ENCODE data around the gene NUP210. TPM values are rescaled to one million over a fixed set of nuclear protein-coding genes. Genes with fewer than 3 reads are reported as not detected.

The NUP210 gene
- total RNA-seq, result 100 to 1,000 TPM; 148 TPM

DNA sequence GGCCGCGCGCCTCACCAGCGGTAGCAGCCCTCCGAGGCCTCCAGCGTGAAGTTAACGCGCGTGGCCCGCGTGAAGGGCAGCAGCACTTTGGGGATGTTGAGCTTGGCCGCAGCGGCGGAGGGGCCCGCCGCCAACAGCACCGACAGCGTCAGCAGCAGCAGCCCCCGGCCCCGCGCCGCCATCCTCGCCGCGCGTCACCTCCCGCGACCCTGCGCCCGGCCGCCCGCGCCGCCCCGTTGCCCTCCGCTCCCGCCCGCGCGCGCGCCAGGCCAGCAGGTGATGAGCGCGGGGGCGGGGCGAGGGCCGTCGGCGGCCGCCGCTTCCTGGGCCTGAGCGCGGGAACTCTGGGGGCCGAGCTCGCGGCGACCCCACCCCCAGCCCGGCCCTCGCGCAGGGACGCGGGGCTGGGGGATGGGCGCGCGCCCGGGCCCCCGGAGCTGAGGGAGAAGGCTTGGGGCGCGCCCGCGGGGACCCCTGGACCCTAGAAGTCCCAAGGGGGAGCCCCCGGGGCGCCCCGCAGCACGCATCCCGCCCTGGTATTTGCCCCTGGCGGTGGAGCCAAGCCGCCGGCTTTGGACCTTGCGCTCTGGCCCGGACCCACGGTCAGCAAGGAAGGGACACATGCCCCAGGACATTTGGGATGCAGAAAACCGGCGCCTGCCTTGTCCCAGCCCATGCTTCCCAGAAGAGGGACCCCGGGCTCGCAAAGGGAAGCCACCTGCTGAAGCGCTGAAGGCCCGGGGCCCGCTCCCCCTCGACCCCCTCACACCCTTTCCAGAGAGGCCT, at the start of gene NUP210:
NUP210 (minus strand) TSS at position 278 of the 786 bp plus-strand sequence; CDS start at position 182, 96 bp downstream.
- intact Hi-C loops (cut with micrococcal nuclease), result loop anchor here (1.0 to 10.0 kb wide), 6 partner anchors 8 to 1775 kb away; partner anchors contain the start of genes HDAC11, LSM3, RAF1 and VGLL4

DNA sequence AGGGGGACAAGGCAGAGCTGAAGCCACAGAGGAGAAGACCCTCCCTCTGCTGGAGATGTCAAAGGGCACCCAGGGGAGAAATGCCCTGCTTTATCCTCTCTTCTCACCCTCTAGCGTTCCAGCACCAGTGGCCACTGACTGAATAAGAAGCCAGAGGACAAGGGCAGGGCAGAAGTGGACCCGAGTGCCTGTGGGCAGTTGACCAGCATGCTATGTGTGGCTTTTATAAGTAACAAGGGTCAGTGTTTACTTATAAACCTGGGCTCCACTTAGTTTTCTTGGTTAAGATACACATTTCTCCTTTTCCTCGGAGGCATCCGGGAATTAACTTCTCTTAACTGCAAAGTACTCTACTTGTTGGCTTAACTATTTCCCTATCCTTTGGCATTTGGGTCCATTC, 46.7 kb upstream of the NUP210 start:
- H3K4me3 Mint-ChIP-seq, result no peak overlapping the region
- intact Hi-C loops (cut with micrococcal nuclease), result no loop called here

More for the DNA sequence above, at the start of gene NUP210:
- Mint-ChIP-seq H3K4me1 (ENCODE audit: low read depth) (peaks cover 70% of the 10 kb centered on the region), H3K27me3 (ENCODE audit: low read depth) (no peaks in the 10 kb centered on the region), H3K4me3 (peak within 1 kb of the TSS; percentile 93), H3K27ac (peak within 1 kb of the TSS; percentile 98), H3K36me3 (ENCODE audit: low read depth) (peaks cover 35% of the 10 kb centered on the region), H3K9me3 (no peaks in the 10 kb centered on the region)
- CTCF ChIA-PET, result interaction anchor here (6.8 kb wide), 1 partner anchor 32 kb away, joined by 72 read pairs; no protein-coding TSS in a partner anchor
- DNase-seq, result peak; percentile 68

DNA sequence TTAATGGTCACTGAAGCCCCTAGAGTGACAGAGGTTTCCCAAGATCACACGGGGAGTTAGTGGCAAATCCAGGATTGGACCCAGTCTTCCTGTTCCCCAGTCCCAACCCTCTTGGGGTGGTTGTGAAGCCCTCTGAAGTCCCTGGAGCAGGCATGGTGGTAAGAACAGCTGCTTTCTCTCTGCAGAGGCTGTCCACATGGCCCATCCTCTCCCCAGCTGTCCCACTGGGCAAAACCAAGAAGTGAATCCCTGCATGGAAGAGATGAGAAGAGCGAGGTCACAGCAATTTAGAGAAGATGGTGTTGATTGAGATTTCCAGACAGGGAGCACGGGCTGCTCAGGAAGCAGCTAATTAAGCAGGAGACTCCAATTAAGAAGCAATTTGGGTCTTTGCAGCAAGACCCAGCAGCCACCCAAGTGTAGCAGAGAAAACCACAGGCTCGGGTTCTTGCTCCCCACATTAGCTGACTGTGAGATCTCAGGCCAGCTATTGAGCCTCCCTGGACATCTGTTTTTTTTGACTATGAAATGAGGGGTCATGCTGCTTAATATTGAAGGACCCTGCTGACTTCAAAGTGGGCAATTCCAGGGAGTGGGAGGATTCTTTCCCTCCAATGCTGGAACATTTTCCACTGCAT, 45.2 kb upstream of the NUP210 start:
- Mint-ChIP-seq H3K27me3 (ENCODE audit: low read depth) (no peaks in the 10 kb centered on the region), H3K27ac (no peak overlapping the region), H3K9me3 (no peaks in the 10 kb centered on the region), H3K4me3 (no peak overlapping the region), H3K36me3 (ENCODE audit: low read depth) (no peaks in the 10 kb centered on the region), H3K4me1 (ENCODE audit: low read depth) (peaks cover 3% of the 10 kb centered on the region)
- CTCF ChIA-PET, result no interaction called here
- no peak for DNase-seq
- intact Hi-C loops (cut with micrococcal nuclease), result no loop called here

More for the DNA sequence above, 46.7 kb upstream of the NUP210 start:
- CTCF ChIA-PET, result interaction anchor here (0.6 to 2.6 kb wide), 3 partner anchors 14 to 730 kb away, joined by 3 to 7 read pairs (median 6); no protein-coding TSS in a partner anchor
- Mint-ChIP-seq H3K9me3 (no peaks in the 10 kb centered on the region), H3K27ac (no peak overlapping the region), H3K36me3 (ENCODE audit: low read depth) (no peaks in the 10 kb centered on the region), H3K27me3 (ENCODE audit: low read depth) (no peaks in the 10 kb centered on the region), H3K4me1 (ENCODE audit: low read depth) (no peaks in the 10 kb centered on the region)
- no peak for DNase-seq

DNA sequence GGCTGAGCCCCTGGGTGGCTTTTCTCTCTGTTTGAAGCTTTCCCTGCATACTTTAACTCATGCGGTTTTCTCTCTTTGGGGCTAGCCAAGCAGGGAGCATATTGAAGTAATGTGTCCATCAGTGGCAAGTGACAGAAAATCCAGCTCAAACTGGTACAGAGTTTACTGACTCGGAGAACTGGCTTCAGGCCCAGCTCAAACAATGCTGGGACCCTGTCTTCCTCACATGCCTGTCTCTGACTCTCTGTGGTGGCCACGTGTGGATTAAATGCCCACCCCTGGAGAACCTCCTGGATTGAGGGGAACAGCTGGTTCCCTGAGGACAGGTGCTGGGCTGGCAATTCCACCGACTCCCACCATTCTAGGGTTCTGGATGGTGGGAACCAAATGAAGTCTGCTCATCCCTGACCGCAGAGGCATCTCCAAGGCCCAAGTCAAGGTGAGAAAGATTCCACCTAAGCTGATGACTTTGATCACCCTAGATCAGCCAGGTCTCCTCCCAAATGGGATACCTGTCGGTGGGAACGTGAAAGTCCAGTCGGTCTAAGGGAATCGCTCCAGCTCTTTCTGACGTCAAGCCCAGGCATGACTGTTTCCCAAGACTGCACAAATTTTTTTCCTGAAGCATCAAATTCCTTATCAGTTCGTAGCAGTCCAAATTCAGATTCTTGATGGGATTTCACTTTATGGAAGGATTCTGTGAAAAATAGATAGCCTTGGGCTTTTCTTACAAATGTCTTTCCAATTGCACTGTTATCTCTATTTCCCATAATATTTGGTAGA, 43.7 kb upstream of the NUP210 start:
- Mint-ChIP-seq H3K4me1 (ENCODE audit: low read depth) (peaks cover 3% of the 10 kb centered on the region), H3K36me3 (ENCODE audit: low read depth) (no peaks in the 10 kb centered on the region), H3K27me3 (ENCODE audit: low read depth) (no peaks in the 10 kb centered on the region), H3K4me3 (no peak overlapping the region), H3K27ac (no peak overlapping the region), H3K9me3 (no peaks in the 10 kb centered on the region)
- no peak for DNase-seq
- intact Hi-C loops (cut with micrococcal nuclease), result no loop called here
- CTCF ChIA-PET, result interaction anchor here (0.6 to 2.7 kb wide), 5 partner anchors 7 to 372 kb away, joined by 3 to 15 read pairs (median 4); partner anchors contain the start of gene HDAC11

DNA sequence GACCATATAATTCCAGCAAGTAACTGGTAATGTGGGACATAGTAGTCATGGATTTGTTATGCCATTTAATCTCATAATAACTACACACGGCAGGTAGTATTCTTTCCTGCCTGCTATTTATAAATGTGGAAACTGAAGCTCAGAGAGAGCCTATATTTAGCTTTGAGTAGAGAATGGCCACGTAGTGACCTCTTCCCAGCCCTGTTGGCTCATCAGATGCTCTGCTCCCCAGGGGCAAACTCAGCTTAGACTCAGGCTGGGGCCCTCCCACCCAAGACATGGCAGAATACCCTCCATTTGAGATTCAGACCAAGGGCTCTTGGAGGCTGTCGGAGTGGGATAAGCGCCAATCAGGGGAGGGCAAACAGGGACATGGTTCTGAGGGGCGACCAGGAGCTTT, 42.7 kb upstream of the NUP210 start:
- Mint-ChIP-seq H3K27ac (no peak overlapping the region), H3K9me3 (no peaks in the 10 kb centered on the region), H3K27me3 (ENCODE audit: low read depth) (no peaks in the 10 kb centered on the region), H3K4me1 (ENCODE audit: low read depth) (peaks cover 3% of the 10 kb centered on the region), H3K36me3 (ENCODE audit: low read depth) (no peaks in the 10 kb centered on the region), H3K4me3 (no peak overlapping the region)
- intact Hi-C loops (cut with micrococcal nuclease), result no loop called here
- DNase-seq, result no peak
- CTCF ChIA-PET, result interaction anchor here (0.7 to 2.7 kb wide), 8 partner anchors 8 to 371 kb away, joined by 3 to 15 read pairs (median 4); partner anchors contain the start of gene HDAC11

DNA sequence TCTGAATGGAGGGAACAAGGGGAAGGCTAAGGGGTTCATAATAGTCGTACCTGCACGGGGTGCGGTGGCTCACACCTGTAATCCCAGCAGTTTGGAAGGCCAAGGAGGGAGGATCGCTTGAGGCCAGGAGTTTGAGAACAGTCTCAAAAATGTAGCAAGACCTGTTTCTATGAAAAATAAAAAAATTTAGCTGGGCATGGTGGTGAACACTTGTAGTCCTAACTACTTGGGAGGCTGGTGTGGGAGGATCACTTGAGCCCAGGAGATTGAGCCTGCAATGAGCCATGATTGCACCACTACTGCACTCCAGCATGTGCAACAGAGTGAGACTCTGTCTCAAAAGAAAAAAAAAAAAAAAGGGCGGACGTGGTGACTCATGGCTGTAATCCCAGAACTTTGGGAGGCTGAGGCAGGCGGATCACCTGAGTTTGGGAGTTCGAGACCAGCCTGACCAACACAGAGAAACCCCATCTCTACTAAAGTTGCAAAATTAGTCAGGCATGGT, 42.1 kb upstream of the NUP210 start:
- H3K36me3 Mint-ChIP-seq (ENCODE audit: low read depth), result no peaks in the 10 kb centered on the region
- H3K27ac Mint-ChIP-seq, result no peak overlapping the region
- CTCF ChIA-PET, result interaction anchor here (0.6 to 2.7 kb wide), 17 partner anchors 9 to 370 kb away, joined by 3 to 20 read pairs (median 4); no protein-coding TSS in a partner anchor
- H3K9me3 Mint-ChIP-seq, result no peaks in the 10 kb centered on the region
- intact Hi-C loops (cut with micrococcal nuclease), result no loop called here
- no peak overlapping the region for H3K4me3 Mint-ChIP-seq
- DNase-seq, result no peak
- peaks cover 3% of the 10 kb centered on the region for H3K4me1 Mint-ChIP-seq (ENCODE audit: low read depth)
- H3K27me3 Mint-ChIP-seq (ENCODE audit: low read depth), result no peaks in the 10 kb centered on the region

DNA sequence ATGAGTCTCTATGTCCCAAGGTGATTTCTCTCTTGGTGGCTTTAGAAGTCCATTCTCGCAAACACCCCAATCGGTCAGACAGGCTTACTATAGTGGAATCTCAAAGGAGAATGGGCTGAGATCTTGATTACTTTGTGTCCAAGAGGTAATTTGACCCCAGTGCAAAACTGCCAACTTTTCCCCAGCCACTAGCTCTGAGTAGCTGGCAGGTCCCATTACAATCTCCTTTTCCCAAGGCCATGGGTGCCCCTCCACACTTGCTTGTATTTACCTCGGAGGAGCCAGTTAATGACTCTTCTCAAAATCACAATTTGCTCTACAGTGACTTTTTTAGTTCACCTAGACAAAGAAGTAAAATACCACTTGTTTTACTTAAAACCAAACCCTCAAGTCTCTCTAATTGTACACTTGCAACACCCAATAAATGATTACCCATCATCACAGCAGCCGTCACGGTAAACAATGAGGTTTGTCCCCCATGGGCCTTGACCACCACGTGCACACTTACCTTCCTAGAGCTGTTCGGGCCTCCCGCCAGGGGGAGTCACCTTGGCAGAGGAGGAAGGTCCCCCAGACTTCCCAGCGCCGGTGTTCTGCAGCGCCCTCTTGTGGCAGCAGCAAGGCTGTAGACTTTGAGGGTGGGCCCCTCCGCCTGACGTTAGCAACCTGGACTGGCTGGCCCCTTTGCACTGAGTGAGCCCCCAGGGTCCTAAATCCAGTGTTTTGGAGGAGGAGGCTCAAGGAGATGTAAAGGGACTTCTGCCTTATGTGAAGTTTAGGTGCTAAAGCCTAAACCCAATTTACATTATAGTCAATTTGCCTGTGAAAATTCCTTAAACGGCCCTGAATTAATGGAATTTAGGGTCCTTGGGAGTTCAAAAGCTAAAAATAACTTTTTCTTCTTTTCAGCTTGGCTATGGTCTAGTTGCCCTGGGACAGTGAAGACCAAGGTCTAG, 41.3 kb upstream of the NUP210 start:
- H3K9me3 Mint-ChIP-seq, result no peaks in the 10 kb centered on the region

DNA sequence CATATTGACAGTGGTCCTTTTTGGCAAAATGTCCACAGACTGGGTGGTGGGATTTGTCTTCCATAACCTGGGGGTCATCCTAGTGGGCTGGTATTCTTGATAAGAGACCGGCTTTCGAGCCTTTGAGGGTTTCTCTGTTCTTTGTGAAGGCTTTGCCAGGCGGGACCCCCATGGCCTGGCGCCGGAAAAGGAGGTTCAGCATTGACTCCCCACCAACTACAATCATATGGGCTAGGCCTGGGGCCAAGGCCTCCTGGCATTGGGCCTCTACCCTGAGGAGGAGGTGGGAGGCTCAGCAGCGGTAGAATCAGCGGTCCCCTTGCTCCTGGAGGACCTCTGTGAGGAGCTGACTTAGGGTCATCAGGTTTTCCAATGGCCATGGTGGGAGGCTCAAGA, 40.2 kb upstream of the NUP210 start:
- Mint-ChIP-seq H3K4me1 (ENCODE audit: low read depth) (peaks cover 3% of the 10 kb centered on the region), H3K36me3 (ENCODE audit: low read depth) (no peaks in the 10 kb centered on the region), H3K9me3 (no peaks in the 10 kb centered on the region), H3K27ac (no peak overlapping the region), H3K4me3 (no peak overlapping the region), H3K27me3 (ENCODE audit: low read depth) (no peaks in the 10 kb centered on the region)
- DNase-seq, result no peak
- CTCF ChIA-PET, result interaction anchor here (0.6 to 2.6 kb wide), 8 partner anchors 8 to 379 kb away, joined by 3 to 20 read pairs (median 6); no protein-coding TSS in a partner anchor
- intact Hi-C loops (cut with micrococcal nuclease), result no loop called here

More for the DNA sequence above, 41.3 kb upstream of the NUP210 start:
- Mint-ChIP-seq H3K4me1 (ENCODE audit: low read depth) (peaks cover 3% of the 10 kb centered on the region), H3K36me3 (ENCODE audit: low read depth) (no peaks in the 10 kb centered on the region), H3K27ac (no peak overlapping the region), H3K27me3 (ENCODE audit: low read depth) (no peaks in the 10 kb centered on the region), H3K4me3 (no peak overlapping the region)
- intact Hi-C loops (cut with micrococcal nuclease), result loop anchor here (1.0 kb wide), 1 partner anchor 369 kb away; no protein-coding TSS in a partner anchor
- DNase-seq, result peak; percentile 85
- CTCF ChIA-PET, result interaction anchor here (0.6 to 2.6 kb wide), 21 partner anchors 8 to 938 kb away, joined by 3 to 20 read pairs (median 4); no protein-coding TSS in a partner anchor

DNA sequence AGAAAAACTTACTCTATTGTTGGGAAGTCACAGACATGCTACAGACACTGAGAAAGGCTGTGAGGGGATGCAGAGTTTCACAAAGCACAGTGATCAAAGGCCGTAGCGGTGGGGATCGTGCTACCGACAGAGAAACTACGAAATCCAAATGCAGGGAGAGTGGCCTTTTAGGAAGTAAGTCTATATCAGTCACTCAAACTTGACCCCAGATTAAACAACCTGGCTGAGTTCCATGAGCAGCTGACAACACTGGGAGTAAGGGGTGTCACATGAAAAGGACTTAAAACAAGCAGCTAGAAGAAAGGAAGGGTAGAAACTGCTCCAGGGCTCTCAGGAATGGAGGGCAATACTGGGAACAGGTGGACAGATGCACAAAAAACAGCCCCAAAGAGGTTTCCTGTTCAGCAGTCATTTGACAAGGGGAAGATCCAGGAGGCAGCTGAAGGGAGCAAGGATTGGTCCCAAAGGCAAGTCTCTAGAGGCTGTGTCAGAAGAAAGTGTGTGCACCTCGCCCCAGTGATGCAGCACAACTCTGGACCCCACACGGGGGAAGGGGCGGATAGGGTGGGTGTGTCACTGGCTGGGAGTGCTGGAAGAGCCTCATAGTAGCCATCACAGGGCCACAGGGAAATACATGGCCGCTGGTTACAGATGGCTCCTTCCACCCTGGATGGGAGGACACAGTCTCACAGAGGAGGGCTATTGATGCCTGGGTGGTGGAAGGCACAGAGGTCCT, 39.7 kb upstream of the NUP210 start:
- no peak overlapping the region for H3K4me3 Mint-ChIP-seq
- no peaks in the 10 kb centered on the region for H3K36me3 Mint-ChIP-seq (ENCODE audit: low read depth)
- no peaks in the 10 kb centered on the region for H3K9me3 Mint-ChIP-seq
- H3K4me1 Mint-ChIP-seq (ENCODE audit: low read depth), result peaks cover 3% of the 10 kb centered on the region
- H3K27me3 Mint-ChIP-seq (ENCODE audit: low read depth), result no peaks in the 10 kb centered on the region
- no peak overlapping the region for H3K27ac Mint-ChIP-seq
- intact Hi-C loops (cut with micrococcal nuclease), result no loop called here
- no peak for DNase-seq
- CTCF ChIA-PET, result interaction anchor here (0.7 to 2.4 kb wide), 2 partner anchors 31 to 368 kb away, joined by 3 to 20 read pairs; no protein-coding TSS in a partner anchor

DNA sequence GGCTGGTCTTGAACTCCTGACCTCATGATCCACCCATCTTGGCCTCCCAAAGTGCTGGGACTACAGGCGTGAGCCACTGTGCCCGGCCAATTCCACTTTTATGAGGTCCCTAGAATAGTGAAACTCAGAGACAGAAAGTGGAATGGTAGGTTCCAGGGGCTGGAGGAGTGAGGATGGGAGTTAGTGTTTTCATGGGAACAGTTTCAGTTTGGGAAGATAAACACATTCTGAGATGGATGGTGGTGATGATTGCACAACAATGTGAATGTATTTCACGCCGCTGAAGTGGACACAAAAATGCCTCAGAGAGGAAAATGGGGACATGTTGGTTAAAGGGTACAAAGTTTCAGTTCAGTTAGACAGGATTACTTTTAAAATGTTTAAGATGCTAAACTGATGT, 37.5 kb upstream of the NUP210 start:
- H3K36me3 Mint-ChIP-seq (ENCODE audit: low read depth), result no peaks in the 10 kb centered on the region
- H3K27me3 Mint-ChIP-seq (ENCODE audit: low read depth), result no peaks in the 10 kb centered on the region
- CTCF ChIA-PET, result interaction anchor here (1.0 kb wide), 1 partner anchor 67 kb away, joined by 3 read pairs; no protein-coding TSS in a partner anchor
- H3K4me1 Mint-ChIP-seq (ENCODE audit: low read depth), result peaks cover 6% of the 10 kb centered on the region
- no peak overlapping the region for H3K27ac Mint-ChIP-seq
- intact Hi-C loops (cut with micrococcal nuclease), result no loop called here
- no peak overlapping the region for H3K4me3 Mint-ChIP-seq
- no peak for DNase-seq
- H3K9me3 Mint-ChIP-seq, result no peaks in the 10 kb centered on the region
